HT-29 (cell line): Measurements from ENCODE around the gene CCDC71. TPM values are rescaled to one million over a fixed set of nuclear protein-coding genes. Genes with fewer than 3 reads are reported as not detected.

ENCODE experiments used
- DNase-seq: peaks from one replicate; pipeline ENCODE4 v3.0.0-alpha.2; 2015; ENCODE audit warnings: low spot score
- total RNA-seq: library from RNA; depleted of rRNA; stranded (reverse); fragments of >200 nt; shearing (Covaris generic); gene quantifications from 2 replicates; pipeline ENCODE4 v1.2.3, GENCODE V29; 2014

CCDC71 gene
- total RNA-seq, 1 experiment from 2014 or later: 19.5 TPM

GRCh38 chr3:49170744-49171118 is 4.6 kb upstream of the CCDC71 start:
- no peak for DNase-seq

- no peak for DNase-seq
Observed at GRCh38 chr3:49166752-49167556, 823 bp upstream of the CCDC71 start.

GRCh38 chr3:49164983-49165720 is 979 bp downstream of the CCDC71 start:
- DNase-seq: no peak

GRCh38 chr3:49163609-49164008 is 2.5 kb downstream of the CCDC71 start:
- DNase-seq: no peak

- no peak for DNase-seq
Observed at GRCh38 chr3:49162751-49163419, 3.2 kb downstream of the CCDC71 start.

- no peak for DNase-seq
Observed at GRCh38 chr3:49161808-49162530, 4.2 kb downstream of the CCDC71 start.

GRCh38 chr3:49161197-49161596 is 4.9 kb downstream of the CCDC71 start:
- DNase-seq: no peak

- no peak for DNase-seq
Observed at GRCh38 chr3:49158792-49159191, 7.3 kb downstream of the CCDC71 start.

- peak; percentile 37 for DNase-seq
Observed at GRCh38 chr3:49158103-49158709, 7.9 kb downstream of the CCDC71 start.

GRCh38 chr3:49157289-49157688 is 8.8 kb downstream of the CCDC71 start:
- DNase-seq: no peak

- DNase-seq: no peak
Observed at GRCh38 chr3:49153349-49153912, 12.7 kb downstream of the CCDC71 start.

GRCh38 chr3:49151610-49152009 is 14.5 kb downstream of the CCDC71 start:
- DNase-seq: no peak

- no peak for DNase-seq
Observed at GRCh38 chr3:49148159-49148558, 18.0 kb downstream of the CCDC71 start.

- no peak for DNase-seq
Observed at GRCh38 chr3:49140080-49140479, 26.1 kb downstream of the CCDC71 start.

- DNase-seq: no peak
Observed at GRCh38 chr3:49135499-49135898, 30.6 kb downstream of the CCDC71 start.

- DNase-seq: peak; percentile 2
Observed at GRCh38 chr3:49134471-49135265, 31.5 kb downstream of the CCDC71 start.

GRCh38 chr3:49133226-49133951 is 32.7 kb downstream of the CCDC71 start:
- DNase-seq: peak; percentile 69

GRCh38 chr3:49132437-49133225 is 33.5 kb downstream of the CCDC71 start, which contains the start of gene LAMB2:
TSS of gene LAMB2 (minus strand) at chr3:49133050. CDS start at chr3:49132867, 183 bp downstream.
- peak; percentile 52 for DNase-seq

GRCh38 chr3:49132073-49132436 is 34.1 kb downstream of the CCDC71 start:
- no peak for DNase-seq
